GM23338 (cell line): ENCODE data around the gene HAGH.

Source experiments
- CREB1 ChIP-seq: fragments of 250-450 bp; sonication (Bioruptor Pico); IDR thresholded peaks from 2 replicates; pipeline ENCODE4 v1.5.0; 2020; ENCODE audit warnings: low read depth, mild to moderate bottlenecking, moderate library complexity
- CTCF ChIP-seq, 2 experiments: fragments of 200-600 bp in 1 of 2; sonication (generic) in 1 of 2; conservative IDR thresholded peaks; 2 replicates each; pipeline versions ENCODE4 v1.5.1 to v1.6.1; 2016 to 2017; ENCODE audit warnings: antibody characterized with exemption in 2 of 2, low read depth in 2 of 2, mild to moderate bottlenecking in 2 of 2, moderate library complexity in 1 of 2
- ETS1 ChIP-seq: IDR thresholded peaks from 2 replicates; pipeline ENCODE4 v1.6.1; 2016; ENCODE audit warnings: antibody characterized with exemption
- EZH2 ChIP-seq: fragments of 200-600 bp; sonication (generic); IDR thresholded peaks from one replicate; pipeline ENCODE4 v1.8.0; 2017; ENCODE audit warnings: antibody characterized with exemption, mild to moderate bottlenecking, low read depth; ENCODE audit not compliant: unreplicated experiment
- EZH2phosphoT487 ChIP-seq: fragments of 200-600 bp; sonication (generic); IDR thresholded peaks from one replicate; pipeline ENCODE4 v1.8.1; 2018; ENCODE audit warnings: antibody characterized with exemption; ENCODE audit not compliant: unreplicated experiment
- JUNB ChIP-seq: IDR thresholded peaks from one replicate; pipeline ENCODE4 v1.6.1; 2016; ENCODE audit warnings: antibody characterized with exemption; ENCODE audit not compliant: unreplicated experiment
- POLR2AphosphoS5 ChIP-seq: IDR thresholded peaks from 2 replicates; pipeline ENCODE4 v1.6.1; 2016; ENCODE audit warnings: antibody characterized with exemption, low read depth
- REST ChIP-seq: IDR thresholded peaks from one replicate; pipeline ENCODE4 v1.6.1; 2018; ENCODE audit warnings: antibody characterized with exemption; ENCODE audit not compliant: unreplicated experiment
- ZNF331 ChIP-seq: fragments of 250-450 bp; sonication (Bioruptor Pico); IDR thresholded peaks from 2 replicates; pipeline ENCODE4 v1.5.0; 2020; ENCODE audit warnings: low read depth, mild to moderate bottlenecking, moderate library complexity

GRCh38 chr16:1839554-1839953 is 12.9 kb upstream of the HAGH start:
- TF ChIP-seq REST (no peak), CTCF (conservative IDR thresholded peaks at IDR 0.05; ENCODE audit: low read depth in 2 of 2) (no peak), EZH2 (no peak), ZNF331 (CRISPR knock-in tag) (no peak), CREB1 (CRISPR knock-in tag) (no peak), ETS1 (no peak), POLR2AphosphoS5 (no peak), JUNB (no peak), EZH2phosphoT487 (no peak)
